ENCODE results near the gene ENO1.
A peak's percentile ranks its signal among the peaks of the same experiment; 100 is the strongest.
"Not testable (repeated sequence)": the region's sequence is repeated elsewhere in the genome, so short reads cannot be mapped to it uniquely, and the experiment has no call there.

The ENO1 gene

DNA sequence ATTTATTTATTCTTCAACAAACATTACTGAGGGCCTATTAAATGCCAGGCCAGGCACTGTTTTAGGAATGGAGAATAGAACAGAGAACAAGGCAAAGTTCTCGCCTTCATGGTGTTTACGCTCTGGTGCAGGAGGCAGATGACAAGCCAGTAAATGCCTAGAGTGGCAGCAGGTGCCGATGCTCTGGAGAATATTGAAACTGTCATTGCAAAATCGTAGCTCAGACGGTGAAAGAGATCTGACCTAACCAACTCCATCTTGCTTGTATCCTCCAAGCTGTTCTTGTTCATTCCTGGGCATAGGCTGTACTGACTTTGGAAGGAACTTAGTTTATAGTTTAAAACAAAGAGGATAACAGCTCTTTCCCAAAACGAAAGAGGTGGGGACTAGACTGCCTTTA is 13.5 kb upstream of the ENO1 start:
- no peak for DNase-seq

DNA sequence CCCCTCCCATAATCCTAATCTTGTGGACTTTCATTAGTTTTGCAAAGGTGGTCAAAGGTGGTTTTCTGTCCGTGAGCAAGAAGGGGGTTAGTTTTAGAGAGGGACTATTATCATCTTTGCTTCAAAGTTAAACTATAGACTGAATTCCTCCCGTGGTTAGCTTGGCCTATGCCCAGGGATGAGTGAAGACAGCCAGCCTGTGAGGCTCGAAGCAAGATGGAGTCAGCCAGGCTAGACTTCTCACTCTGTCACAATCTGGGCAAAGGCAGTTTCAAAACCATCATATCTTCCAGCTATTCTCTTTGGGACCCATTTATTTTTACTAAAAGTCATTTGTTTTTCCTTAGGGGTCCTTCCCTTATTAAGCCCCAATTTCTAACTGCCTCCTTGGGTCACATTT is 12.9 kb upstream of the ENO1 start:
- DNase-seq = no peak

DNA sequence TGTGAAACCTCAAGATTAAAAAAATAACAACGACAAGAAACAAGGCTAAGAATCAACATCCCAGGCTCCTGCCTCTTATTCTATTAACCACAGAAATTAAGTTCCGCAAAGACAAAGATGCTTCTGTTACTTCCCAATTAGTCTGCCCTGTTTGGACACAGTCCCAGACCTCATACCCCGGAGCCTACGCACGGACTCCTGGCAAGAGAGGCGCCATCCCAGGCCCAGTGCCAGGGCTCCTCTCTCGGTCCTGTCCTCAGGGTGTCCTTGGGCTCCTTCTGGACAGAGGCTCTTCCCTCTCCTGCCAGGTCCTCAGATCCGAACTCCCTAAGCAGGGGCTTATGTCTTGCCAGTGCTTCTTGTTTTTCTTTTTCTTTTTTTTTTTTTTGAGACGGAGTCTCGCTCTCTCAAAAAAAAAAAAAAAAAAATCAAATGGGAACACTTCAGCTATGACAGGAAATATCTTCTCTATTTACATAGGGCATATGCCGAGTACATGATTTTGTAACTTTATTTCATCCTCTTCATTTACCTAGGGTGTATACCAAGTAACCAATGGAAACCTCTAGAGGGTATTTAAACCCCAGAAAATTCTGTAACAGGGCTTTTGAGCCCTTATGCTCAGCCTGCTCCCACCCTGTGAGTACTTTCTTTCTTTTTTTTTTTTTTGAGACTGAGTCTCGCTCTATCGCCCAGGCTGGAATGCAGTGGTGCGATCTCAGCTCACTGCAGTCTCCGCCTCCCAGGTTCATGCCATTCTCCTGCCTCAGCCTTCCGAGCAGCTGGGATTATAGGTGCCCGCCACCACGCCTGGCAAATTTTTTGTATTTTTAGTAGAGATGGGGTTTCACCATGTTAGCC is 11.7 kb upstream of the ENO1 start:
- DNase-seq = peak; percentile 49

DNA sequence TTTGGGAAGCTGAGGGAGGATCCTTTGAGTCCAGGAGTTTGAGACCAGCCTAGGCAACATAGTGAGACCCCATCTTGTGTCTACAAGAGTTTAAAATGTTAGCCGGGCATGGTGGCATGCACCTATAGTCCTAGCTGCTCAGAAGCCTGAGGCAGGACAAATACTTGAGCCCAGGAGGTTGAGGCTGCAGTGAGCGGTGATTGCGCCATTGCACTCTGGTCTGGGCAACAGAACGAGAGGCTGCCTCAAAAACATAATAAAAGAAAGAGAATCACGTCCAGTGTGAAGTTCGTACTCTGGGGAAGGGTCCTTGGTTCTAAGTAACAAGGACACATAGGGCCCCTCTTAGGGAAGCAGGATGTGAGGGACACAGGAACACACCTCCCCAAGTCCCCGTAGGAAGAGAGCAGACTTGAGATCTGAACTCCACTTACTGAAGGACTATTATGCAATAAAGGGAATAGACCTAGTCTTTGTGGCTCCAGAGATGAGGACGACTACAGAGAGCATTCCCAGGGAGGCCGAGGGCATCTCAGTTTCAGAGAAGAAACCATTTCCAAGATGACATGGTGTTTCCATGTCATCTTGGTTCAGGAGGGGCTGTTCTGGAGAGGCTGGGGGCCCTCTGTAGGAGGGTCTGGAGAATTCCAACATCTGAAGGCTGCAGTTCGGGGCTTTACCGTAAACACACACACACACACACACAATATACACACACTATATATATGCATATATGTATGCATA is 10.8 kb upstream of the ENO1 start:
- no peak for DNase-seq

DNA sequence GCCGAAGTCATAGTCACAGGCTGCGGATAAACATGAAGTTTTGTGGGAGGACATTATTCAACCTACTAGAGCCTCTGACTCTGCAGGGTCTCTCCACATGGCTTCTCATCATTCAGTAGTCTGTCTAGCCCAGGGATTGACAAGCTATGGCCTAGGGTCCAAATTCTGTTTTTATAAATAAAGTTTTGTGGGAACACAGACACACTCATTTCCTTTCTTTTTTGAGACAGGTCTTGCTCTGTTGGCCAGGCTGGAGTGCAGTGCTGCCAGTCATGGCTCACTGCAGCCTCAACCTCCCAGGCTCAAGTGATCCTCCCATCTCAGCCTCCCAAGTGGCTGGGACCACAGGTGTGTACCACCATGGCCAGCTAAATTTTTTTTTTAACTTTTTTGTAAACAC is 8.1 kb upstream of the ENO1 start:
- DNase-seq = no peak

DNA sequence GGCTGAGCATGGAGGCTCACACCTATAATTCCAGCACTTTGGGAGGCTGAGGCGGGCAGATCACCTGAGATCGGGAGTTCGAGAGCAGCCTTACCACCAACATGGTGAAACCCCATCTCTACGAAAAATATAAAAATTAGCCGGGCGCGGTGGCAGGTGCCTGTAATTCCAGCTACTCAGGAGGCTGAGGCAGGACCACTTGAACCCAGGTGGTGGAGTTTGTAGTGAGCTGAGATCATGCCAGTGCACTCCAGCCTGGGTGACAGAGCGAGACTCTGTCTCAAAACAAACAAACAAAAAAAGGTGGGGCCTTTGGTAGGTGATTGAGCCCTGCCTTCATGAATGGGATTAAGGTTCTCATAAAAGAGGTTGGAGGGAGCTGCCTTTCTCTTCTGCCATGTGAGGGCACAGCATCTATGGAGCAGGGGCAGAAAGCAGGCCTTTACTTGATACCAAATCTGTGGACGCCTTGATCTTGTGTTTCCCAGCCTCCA is 7.6 kb upstream of the ENO1 start:
- not testable (repeated sequence) for DNase-seq

DNA sequence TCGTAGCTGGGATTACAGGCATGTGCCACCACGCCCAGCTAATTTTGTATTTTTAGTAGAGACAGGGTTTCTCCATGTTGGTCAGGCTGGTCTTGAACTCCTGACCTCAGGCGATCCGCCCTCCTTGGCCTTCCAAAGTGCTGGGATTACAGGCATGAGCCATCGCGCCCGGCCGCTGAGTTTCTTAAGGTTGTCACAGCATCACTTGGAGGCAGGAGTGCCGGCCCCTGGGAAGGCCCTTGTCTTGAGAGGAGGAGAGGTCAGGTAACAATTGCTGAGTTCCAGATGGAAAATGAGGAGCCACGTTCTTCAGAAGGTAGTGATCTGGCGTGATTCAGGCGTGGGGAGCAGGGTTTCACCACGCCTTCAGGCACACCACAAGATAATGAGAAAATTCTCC is 5.6 kb upstream of the ENO1 start:
- not testable (repeated sequence) for DNase-seq

DNA sequence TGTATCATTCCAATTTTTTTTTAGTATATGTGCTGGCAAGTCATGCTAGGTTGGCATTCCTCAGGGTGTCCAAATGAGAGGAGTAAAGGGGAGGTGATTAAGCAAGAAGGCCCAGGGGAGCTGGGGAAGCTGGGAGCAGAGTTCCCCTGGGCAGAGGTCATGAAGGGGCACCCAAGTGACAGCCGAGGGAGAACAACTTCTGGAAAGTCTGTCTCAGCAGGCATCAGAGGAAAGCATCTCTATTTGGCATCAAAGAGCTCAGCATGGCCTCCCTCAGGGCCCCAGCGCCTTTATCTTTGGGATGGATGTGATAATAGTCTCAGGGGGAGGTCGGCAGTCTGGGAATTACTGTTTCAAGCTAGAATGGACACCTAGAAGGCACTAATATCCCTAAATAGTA is 5.0 kb upstream of the ENO1 start:
- no peak for DNase-seq

DNA sequence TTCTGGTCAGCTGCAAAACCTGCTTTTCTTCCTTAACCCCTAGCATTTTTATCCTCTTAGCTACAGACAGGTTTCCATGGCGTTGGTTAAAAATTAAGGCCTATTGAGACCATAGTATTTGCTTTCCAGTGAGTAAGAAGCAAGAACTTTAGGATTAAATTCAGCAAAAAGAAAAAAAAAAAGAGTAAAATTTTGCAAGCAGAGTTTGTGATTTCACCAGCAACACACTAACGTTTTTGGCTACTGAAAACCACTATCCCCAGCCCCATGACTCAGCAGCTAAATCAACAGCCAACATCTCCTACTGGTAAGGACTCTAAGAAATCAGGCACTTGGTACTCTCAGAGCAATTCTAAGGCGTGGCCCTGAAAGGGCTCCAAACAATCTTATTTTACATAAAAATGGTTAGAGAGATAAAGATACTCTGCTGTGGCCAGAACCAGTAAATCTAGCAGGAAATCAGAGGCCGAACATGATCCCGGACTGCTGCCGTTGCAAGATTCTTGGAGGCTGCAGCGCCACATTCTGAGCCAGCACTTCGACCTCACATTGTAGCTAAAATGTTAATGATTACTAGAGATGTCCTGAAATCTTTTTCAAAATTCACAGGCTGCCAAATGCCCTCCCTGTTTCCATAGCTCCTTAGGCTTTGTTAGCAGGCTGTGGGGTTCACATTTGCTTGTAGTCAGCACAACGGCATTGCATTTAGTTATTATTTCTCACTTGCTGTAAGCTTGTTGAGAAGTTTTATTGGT is 1.6 kb upstream of the ENO1 start:
- no peak for DNase-seq

DNA sequence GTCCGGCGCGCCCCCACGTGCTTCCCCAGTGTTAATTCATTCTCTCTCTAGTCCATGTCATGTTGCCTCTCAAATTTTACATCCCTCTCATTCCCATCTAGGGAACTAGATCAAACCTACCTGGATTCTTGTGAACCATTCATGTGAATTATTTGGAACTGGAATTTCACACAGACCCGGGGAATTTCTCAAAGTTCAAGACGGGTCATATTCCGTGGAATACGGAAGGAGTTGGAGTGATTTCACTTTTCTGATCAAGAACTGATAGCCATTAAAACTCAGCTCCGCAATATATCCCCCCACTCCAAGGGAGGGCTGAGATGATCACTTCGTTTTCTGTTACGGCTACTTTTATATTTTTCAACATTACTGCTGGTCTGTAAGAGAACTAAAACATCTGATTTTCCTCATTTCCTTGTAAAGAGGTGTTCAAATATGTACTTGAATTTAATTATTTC is 1.0 kb upstream of the ENO1 start:
- no peak for DNase-seq

DNA sequence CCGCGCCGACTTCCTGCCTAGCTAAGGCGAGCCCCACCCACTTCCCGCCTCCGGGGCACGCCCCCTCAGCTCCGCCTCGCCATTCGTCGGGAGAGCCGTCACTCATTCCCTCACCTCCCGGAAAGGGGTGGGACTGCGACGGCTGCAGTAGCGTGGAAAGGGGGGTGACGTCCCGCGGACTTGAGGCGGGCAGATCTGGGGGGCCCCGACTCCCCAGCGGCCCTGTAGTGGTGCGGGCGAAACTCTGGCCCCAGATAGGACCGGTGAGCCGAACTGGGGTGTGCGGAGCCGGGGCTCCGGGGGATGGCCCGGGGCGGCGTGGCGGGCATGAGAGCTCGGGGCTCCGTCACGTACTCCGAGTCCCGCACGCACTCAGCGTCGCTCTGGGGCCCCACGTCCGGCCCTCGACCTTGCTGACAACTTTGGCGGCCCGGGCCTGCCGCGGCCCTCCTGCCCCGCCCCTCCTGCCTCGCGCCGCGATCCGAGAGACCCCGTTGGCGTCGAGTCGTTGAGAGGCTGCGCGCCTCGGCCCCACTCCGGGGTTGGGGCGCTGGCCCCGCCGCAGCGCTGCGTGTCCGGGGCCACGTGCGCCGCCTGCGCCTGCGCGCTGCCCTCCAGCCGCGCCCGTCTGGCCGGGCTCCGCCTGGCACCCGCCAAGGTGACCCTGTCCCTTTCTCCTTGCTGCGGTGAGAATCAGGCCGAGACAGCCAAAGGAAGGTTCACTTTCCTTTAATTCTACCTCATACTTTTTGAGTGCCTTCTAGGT is 395 bp upstream of the ENO1 start:
- DNase-seq = peak; percentile 67

DNA sequence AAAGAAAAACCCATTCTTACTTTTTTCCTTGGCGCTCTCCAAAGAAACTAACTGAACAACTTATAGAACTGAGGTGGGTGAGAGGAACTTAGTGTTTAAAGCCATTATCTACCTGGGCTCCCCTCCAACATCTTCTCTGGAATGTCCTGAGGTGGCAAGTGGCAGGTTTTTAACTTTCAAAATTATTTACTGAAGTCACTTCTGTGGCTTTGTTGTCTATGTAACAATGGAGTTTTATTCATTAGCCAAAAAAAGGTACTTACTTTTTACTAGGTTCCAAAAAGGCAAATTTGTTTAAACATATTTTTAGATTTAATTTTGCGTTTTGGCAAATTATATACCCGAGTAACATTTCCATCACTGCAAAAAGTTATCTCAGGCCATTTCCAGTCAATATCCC is 2.4 kb downstream of the ENO1 start:
- DNase-seq = no peak

DNA sequence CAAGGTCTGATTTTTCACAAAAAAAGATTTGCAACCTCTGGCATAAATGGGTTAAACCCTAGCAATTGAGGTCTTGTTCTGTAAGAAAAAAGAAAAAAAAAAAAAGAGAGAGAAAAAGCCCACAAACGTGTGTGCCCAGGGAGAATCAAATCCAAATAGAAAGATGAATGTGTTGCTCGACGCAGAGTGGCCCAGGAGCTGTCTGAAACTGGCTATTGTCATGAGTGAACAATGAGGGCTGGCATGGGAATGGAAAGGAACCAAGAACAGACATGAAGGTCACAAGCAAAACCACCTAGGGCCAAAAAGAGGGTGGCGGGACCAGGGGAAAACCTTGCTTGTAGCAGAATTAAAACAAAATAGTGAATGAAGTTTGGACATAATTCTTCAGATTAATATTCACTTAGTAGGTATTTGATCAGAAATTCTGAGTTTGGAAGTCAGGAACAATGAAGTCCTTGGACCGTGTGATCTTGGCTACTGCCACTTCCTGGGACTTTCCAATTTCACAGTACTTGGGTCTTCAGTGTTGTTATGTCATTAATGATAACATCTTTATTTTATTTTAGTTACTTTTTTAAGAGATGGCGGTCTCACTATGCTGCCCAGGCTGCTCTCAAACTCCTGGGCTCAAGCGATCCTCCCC is 3.1 kb downstream of the ENO1 start:
- DNase-seq = no peak

DNA sequence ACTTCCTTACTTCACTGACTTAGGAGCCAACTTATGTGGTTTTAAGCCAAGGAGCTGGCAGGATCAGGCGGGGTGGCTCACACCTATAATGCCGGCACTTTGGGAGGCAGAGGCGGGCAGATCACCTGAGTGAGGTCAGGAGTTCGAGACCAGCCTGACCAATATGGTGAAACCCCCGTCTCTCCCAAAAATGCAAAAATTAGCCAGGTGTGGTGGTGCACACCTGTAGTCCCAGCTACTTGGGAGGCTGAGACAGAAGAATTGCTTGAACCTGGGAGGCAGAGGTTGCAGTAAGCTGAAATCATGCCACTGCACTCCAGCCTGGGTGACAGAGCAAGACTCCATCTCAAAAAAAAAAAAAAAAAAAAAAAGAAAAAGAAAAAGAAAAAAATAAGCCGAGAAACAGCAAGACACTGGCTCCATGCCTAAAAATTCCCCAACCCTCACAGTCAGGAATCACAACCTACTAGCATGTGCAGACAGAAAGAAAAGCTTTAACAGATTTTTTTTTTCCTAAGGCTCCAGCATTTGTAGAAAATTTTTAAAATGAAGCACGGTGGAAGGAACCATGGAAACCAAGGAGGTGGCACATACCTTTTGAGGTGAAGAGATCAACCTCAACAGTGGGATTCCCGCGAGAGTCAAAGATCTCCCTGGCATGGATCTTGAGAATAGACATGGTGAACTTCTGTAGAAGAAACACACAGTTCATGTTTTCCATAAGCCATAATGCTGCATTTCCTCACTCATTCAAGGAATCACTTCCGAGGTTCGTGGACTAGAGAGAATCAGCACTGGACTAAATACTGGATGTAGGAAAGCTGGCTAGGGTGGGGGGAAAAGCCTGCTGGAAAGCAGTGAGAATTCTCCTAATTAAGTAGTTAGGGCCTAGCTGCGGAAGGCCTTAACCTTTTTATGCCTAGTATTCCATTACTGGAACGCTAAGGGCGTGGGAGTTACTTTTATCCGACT is 4.0 kb downstream of the ENO1 start:
- DNase-seq = no peak

DNA sequence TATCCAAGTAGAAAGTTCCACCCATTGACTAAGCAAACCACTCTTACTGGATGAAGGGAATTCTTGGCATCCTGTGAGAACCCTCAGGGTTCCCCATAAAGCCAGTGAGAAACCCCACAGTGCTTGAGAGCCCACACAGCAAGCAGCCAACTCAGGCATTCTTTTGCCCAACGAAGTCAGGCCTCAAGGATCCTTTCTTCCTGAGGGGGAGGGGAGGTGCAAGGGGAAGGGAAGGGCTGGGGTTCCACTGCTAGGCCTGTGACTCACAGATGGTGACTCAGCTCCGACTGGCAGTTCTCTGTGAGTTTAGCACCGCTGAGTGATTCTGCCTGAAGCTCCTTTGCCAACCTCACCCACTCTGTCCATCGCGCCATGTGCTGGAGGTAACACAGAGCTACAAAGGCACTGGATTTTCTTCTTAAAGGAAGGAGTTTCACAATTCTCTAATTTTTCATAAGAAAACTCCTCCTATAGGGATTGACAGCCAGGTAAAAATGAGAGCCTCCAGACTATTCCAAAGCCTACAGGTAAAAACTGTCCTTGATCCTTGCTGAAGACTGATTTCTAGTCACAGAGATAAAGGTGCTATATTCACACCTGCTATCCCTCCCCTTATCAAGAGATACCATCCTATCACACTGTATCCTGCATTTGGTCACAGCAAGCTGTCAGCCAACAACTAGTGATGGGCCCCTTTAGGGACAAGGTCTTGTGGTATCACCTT is 4.8 kb downstream of the ENO1 start:
- DNase-seq = no peak

DNA sequence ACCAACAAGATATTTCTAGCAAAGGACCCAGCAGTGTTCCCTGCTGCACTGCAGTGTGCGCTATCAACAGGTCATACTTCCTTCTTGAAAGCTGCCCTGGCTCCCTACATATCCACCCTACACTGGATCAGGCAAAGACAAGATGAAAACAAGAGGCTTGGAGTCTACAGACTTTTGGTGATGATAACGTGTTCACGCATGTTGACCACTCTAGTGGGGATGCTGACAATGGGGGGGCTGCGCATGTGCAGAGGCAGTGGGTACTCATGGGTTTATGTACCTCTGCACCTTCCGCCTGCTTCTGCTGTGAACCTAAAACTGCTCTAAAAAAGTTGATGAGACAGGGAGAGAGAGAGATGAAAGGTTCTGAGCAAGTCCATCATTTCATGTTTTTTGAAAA is 5.5 kb downstream of the ENO1 start:
- no peak for DNase-seq

DNA sequence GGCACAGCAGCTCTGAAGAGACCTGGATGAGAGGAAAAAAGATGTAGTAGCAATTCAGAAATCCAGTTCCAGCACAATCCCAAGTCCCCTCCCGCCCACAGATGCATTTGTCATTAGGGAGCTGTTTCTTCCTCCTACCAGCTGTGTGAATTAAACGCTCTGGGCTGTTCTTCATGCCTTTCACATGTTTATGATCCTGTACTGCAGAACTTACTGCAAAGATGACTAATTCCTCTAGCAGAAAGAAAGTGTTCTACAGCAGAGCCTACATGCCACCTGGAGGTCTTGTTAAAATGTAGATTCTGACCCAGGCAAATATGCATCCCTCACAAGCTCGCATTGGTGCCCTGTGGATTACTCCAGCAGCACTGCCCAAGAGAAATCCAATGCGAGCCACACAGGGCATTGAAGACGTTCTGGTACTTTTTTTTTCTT is 6.5 kb downstream of the ENO1 start:
- DNase-seq = no peak

DNA sequence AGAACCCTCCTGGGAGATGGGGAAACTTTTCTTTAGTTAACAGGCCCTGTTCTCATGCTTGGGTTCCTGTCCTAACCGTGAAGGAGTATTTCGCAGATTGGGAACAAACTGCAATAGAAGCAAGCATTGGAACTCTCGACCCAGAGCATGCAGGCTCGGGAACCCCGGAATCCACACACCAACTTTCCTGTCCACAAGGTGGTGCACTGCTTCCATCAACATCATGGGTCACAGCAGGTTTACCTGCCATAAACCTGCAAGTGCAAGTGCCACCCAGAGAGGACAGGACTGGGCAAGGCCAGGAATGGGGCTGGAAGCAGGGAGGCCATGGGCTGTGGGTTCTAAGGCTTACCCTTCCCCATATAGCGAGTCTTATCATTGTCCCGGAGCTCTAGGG is 6.9 kb downstream of the ENO1 start:
- DNase-seq = no peak

DNA sequence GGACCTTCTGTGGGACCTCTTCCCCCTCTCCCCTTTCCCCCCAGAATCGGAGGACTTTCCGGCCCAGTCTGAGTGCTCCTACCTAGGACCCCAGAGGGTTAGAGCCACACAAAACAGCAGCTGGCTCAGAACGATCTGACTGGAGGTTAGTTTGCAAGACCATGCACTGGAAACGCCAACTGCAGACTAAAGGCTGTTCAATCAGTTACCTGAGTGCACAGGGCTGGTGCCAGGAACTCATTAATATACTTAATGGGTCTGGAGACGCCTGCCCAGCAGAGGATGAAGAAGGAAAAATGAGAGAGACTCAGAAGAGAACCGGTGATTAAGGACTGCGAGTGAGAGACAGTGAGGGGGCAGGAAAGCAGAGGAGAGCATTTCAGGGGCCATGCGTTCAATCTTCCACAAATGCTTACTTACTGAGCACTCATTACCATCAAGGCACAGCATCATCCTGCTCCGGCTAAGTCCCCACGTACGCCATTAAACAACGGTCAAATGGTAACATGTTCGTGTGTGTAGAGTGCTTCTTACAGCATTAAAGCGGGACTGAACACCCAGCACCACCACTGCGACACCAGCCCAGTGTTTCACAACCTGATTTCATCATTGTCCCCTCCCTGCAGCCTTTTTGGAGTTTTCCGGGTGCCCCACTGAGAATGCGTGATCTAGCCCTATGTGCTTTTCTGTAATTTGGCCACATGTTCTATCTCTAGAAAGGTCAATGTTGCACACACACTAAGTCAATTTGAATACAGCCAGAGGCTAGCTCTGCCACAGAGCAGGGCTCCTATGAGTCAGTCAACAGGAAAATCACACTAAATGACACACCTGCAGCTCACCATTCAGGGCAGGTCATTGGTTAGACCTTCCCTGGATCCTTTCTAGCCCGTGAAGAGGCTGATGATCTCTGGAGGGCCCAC is 7.6 kb downstream of the ENO1 start:
- DNase-seq = no peak
